ENCODE data around the gene SUPT4H1. TPM values are rescaled to one million over a fixed set of nuclear protein-coding genes. Genes with fewer than 3 reads are reported as not detected.
"Not testable (repeated sequence)": the region's sequence is repeated elsewhere in the genome, so short reads cannot be mapped to it uniquely, and the experiment has no call there.

The SUPT4H1 gene
- 10 to 100 TPM; 66.1 to 69.0 TPM for total RNA-seq

GRCh38 chr17:58351831-58352595 is at the start of gene SUPT4H1:
TSS of gene SUPT4H1 (minus strand) at chr17:58352201. CDS start at chr17:58352135, 66 bp downstream.
- peaks cover 51% of the 10 kb centered on the region for H3K36me3 Mint-ChIP-seq (ENCODE audit: low read depth)
- H3K4me3 Mint-ChIP-seq = peak within 1 kb of the TSS; percentile 95
- peak within 1 kb of the TSS; percentile 92 for H3K27ac Mint-ChIP-seq
- H3K9me3 Mint-ChIP-seq = no peaks in the 10 kb centered on the region
- no peaks in the 10 kb centered on the region for H3K27me3 Mint-ChIP-seq
- ChIA-PET CTCF (interaction anchor here (0.8 to 2.7 kb wide), 16 partner anchors 8 to 94 kb away, joined by 3 to 26 read pairs (median 5); partner anchors contain the start of genes RNF43 and TSPOAP1), POLR2A (interaction anchor here (0.9 to 3.8 kb wide), 11 partner anchors 8 to 1435 kb away, joined by 3 to 66 read pairs (median 16); partner anchors contain the start of gene RNF43)
- peak; percentile 91 for DNase-seq
- peaks cover 60% of the 10 kb centered on the region for H3K4me1 Mint-ChIP-seq

GRCh38 chr17:58401287-58401686 is 49.3 kb upstream of the SUPT4H1 start:
- DNase-seq = no peak
- Mint-ChIP-seq H3K4me1 (peaks cover 13% of the 10 kb centered on the region), H3K36me3 (ENCODE audit: low read depth) (no peaks in the 10 kb centered on the region), H3K9me3 (no peaks in the 10 kb centered on the region), H3K27me3 (peaks cover 2% of the 10 kb centered on the region), H3K4me3 (no peak overlapping the region), H3K27ac (no peak overlapping the region)
- CTCF ChIA-PET = interaction anchor here (1.2 kb wide), 1 partner anchor 16 kb away, joined by 6 read pairs; the partner anchor contains the start of gene RNF43
- POLR2A ChIA-PET = no interaction called here

- H3K4me1 Mint-ChIP-seq = peaks cover 13% of the 10 kb centered on the region
- H3K9me3 Mint-ChIP-seq = no peaks in the 10 kb centered on the region
- H3K36me3 Mint-ChIP-seq (ENCODE audit: low read depth) = no peaks in the 10 kb centered on the region
- no peak overlapping the region for H3K4me3 Mint-ChIP-seq
- no peak overlapping the region for H3K27ac Mint-ChIP-seq
- ChIA-PET POLR2A (no interaction called here), CTCF (interaction anchor here (1.0 to 1.2 kb wide), 4 partner anchors 15 to 18 kb away, joined by 3 to 6 read pairs (median 3); partner anchors contain the start of gene RNF43)
- DNase-seq = no peak
- H3K27me3 Mint-ChIP-seq = peaks cover 2% of the 10 kb centered on the region
Measured at GRCh38 chr17:58400826-58401225, 48.8 kb upstream of the SUPT4H1 start.

- Mint-ChIP-seq H3K4me1 (peaks cover 13% of the 10 kb centered on the region), H3K36me3 (ENCODE audit: low read depth) (no peaks in the 10 kb centered on the region), H3K9me3 (no peaks in the 10 kb centered on the region), H3K27ac (no peak overlapping the region), H3K4me3 (no peak overlapping the region), H3K27me3 (peaks cover 2% of the 10 kb centered on the region)
- ChIA-PET CTCF (interaction anchor here (0.7 to 1.2 kb wide), 5 partner anchors 14 to 83 kb away, joined by 3 read pairs; no protein-coding TSS in a partner anchor), POLR2A (interaction anchor here (0.8 kb wide), 1 partner anchor 616 kb away, joined by 4 read pairs; no protein-coding TSS in a partner anchor)
- DNase-seq = no peak
Measured at GRCh38 chr17:58399974-58400373, 48.0 kb upstream of the SUPT4H1 start.

GRCh38 chr17:58398574-58399266 is 46.7 kb upstream of the SUPT4H1 start:
- Mint-ChIP-seq H3K9me3 (no peaks in the 10 kb centered on the region), H3K27me3 (peaks cover 2% of the 10 kb centered on the region), H3K27ac (no peak overlapping the region), H3K4me1 (peaks cover 18% of the 10 kb centered on the region), H3K4me3 (no peak overlapping the region), H3K36me3 (ENCODE audit: low read depth) (no peaks in the 10 kb centered on the region)
- ChIA-PET POLR2A (interaction anchor here (0.6 kb wide), 1 partner anchor 61 kb away, joined by 6 read pairs; no protein-coding TSS in a partner anchor), CTCF (interaction anchor here (1.2 kb wide), 1 partner anchor 81 kb away, joined by 3 read pairs; no protein-coding TSS in a partner anchor)
- no peak for DNase-seq

GRCh38 chr17:58397421-58397820 is 45.4 kb upstream of the SUPT4H1 start:
- H3K36me3 Mint-ChIP-seq (ENCODE audit: low read depth); H3K4me3 Mint-ChIP-seq; DNase-seq; POLR2A ChIA-PET; H3K27me3 Mint-ChIP-seq; H3K27ac Mint-ChIP-seq; H3K9me3 Mint-ChIP-seq: not testable (repeated sequence)
- H3K4me1 Mint-ChIP-seq = peaks cover 13% of the 10 kb centered on the region
- CTCF ChIA-PET = interaction anchor here (1.1 to 1.2 kb wide), 2 partner anchors 10 to 80 kb away, joined by 3 read pairs; no protein-coding TSS in a partner anchor

- peaks cover 2% of the 10 kb centered on the region for H3K27me3 Mint-ChIP-seq
- ChIA-PET CTCF (interaction anchor here (1.8 kb wide), 1 partner anchor 13 kb away, joined by 8 read pairs; no protein-coding TSS in a partner anchor), POLR2A (no interaction called here)
- no peak overlapping the region for H3K4me3 Mint-ChIP-seq
- H3K4me1 Mint-ChIP-seq = peaks cover 4% of the 10 kb centered on the region
- H3K9me3 Mint-ChIP-seq = no peaks in the 10 kb centered on the region
- H3K27ac Mint-ChIP-seq = no peak overlapping the region
- no peak for DNase-seq
- no peaks in the 10 kb centered on the region for H3K36me3 Mint-ChIP-seq (ENCODE audit: low read depth)
Measured at GRCh38 chr17:58396173-58396572, 44.2 kb upstream of the SUPT4H1 start.

- Mint-ChIP-seq H3K9me3 (no peaks in the 10 kb centered on the region), H3K4me1 (peaks cover 4% of the 10 kb centered on the region), H3K36me3 (ENCODE audit: low read depth) (no peaks in the 10 kb centered on the region), H3K27me3 (peaks cover 2% of the 10 kb centered on the region), H3K27ac (no peak overlapping the region), H3K4me3 (no peak overlapping the region)
- no peak for DNase-seq
- ChIA-PET CTCF (interaction anchor here (1.1 to 1.8 kb wide), 3 partner anchors 12 to 41 kb away, joined by 3 to 8 read pairs (median 3); no protein-coding TSS in a partner anchor), POLR2A (no interaction called here)
Measured at GRCh38 chr17:58394534-58395223, 42.7 kb upstream of the SUPT4H1 start.

- POLR2A ChIA-PET = no interaction called here
- CTCF ChIA-PET = interaction anchor here (1.1 kb wide), 1 partner anchor 22 kb away, joined by 3 read pairs; no protein-coding TSS in a partner anchor
- no peak for DNase-seq
- peaks cover 4% of the 10 kb centered on the region for H3K4me1 Mint-ChIP-seq
- H3K27ac Mint-ChIP-seq = no peak overlapping the region
- no peaks in the 10 kb centered on the region for H3K9me3 Mint-ChIP-seq
- H3K4me3 Mint-ChIP-seq = no peak overlapping the region
- no peaks in the 10 kb centered on the region for H3K27me3 Mint-ChIP-seq
- no peaks in the 10 kb centered on the region for H3K36me3 Mint-ChIP-seq (ENCODE audit: low read depth)
Measured at GRCh38 chr17:58391302-58391984, 39.4 kb upstream of the SUPT4H1 start.

GRCh38 chr17:58390884-58391283 is 38.9 kb upstream of the SUPT4H1 start:
- Mint-ChIP-seq H3K36me3 (ENCODE audit: low read depth) (no peaks in the 10 kb centered on the region), H3K27me3 (no peaks in the 10 kb centered on the region), H3K9me3 (no peaks in the 10 kb centered on the region), H3K4me3 (no peak overlapping the region), H3K4me1 (peaks cover 4% of the 10 kb centered on the region), H3K27ac (no peak overlapping the region)
- CTCF ChIA-PET = no interaction called here
- no peak for DNase-seq
- POLR2A ChIA-PET = no interaction called here

- Mint-ChIP-seq H3K27me3 (no peaks in the 10 kb centered on the region), H3K27ac (no peak overlapping the region), H3K4me1 (peaks cover 5% of the 10 kb centered on the region), H3K4me3 (no peak overlapping the region), H3K9me3 (no peaks in the 10 kb centered on the region), H3K36me3 (ENCODE audit: low read depth) (no peaks in the 10 kb centered on the region)
- CTCF ChIA-PET = interaction anchor here (0.8 to 1.4 kb wide), 4 partner anchors 15 to 25 kb away, joined by 3 to 4 read pairs (median 3); no protein-coding TSS in a partner anchor
- DNase-seq = no peak
- POLR2A ChIA-PET = no interaction called here
Measured at GRCh38 chr17:58388302-58389190, 36.5 kb upstream of the SUPT4H1 start.

All from activated CD4-positive, alpha-beta T cell treated with anti-CD3 and anti-CD28 coated beads, Interleukin-2, amount 10 ng/mL, durations not matched to agents 7 days and 5 days (primary cell).